Chondrocyte (in vitro differentiated cells): ENCODE measurements around the gene ANKRD33. TPM values are rescaled to one million over a fixed set of nuclear protein-coding genes. Genes with fewer than 3 reads are reported as not detected.

Source experiments
- DNase-seq: peaks from one replicate; pipeline ENCODE4 v3.0.0; 2021; ENCODE audit warnings: mixed read lengths, low spot score
- H3K27ac Mint-ChIP-seq: one replicate; pipeline ENCODE4 v1.8.0; 2021; ENCODE audit warnings: mild to moderate bottlenecking, moderate library complexity, mixed read lengths; ENCODE audit not compliant: unreplicated experiment
- H3K27me3 Mint-ChIP-seq: 2 replicates; pipeline ENCODE4 v1.8.0; 2021; ENCODE audit warnings: low read depth, mixed read lengths
- H3K36me3 Mint-ChIP-seq: 2 replicates; pipeline ENCODE4 v1.8.0; 2021; ENCODE audit warnings: low read depth, mixed read lengths
- H3K4me1 Mint-ChIP-seq: 2 replicates; pipeline ENCODE4 v1.8.0; 2021; ENCODE audit warnings: low read depth, mild to moderate bottlenecking, mixed read lengths
- H3K4me3 Mint-ChIP-seq: one replicate; pipeline ENCODE4 v1.8.0; 2021; ENCODE audit warnings: mild to moderate bottlenecking, moderate library complexity, mixed read lengths; ENCODE audit not compliant: unreplicated experiment
- H3K9me3 Mint-ChIP-seq: 2 replicates; pipeline ENCODE4 v1.8.0; 2021; ENCODE audit warnings: low read depth, mixed read lengths
- CTCF ChIP-seq: fragments of 200-600 bp; sonication (generic); IDR thresholded peaks from 2 replicates; pipeline ENCODE4 v1.5.0; 2021; ENCODE audit warnings: antibody characterized with exemption, mild to moderate bottlenecking, moderate library complexity
- total RNA-seq: library from RNA; stranded (reverse); gene quantifications from 3 replicates; pipeline ENCODE4 v1.2.1, GENCODE V29; 2021

Gene ANKRD33
- total RNA-seq, 1 donor from 2014 or later, result not detected

DNA sequence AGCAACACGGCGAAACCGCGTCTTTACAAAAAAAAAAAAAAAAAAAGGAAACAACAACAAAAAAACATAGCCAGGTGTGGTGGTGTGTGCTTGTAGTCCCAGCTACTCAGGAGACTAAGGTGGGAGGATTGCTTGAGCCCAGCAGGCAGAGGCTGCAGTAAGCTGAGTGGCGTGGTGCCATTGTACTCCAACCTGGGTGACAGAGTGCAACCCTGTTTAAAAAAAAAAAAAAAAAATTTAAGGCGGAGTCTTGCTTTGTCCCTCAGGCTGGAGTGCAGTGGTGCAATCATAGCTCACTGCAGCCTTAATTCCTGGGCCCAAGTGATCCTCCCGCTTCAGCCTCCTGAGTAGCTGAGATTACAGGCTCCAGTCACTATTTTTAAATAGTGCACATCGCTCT lies 21.1 kb upstream of the ANKRD33 start:
- H3K36me3 Mint-ChIP-seq, result no peaks in the 10 kb centered on the region
- no peak overlapping the region for H3K4me3 Mint-ChIP-seq
- peaks cover 11% of the 10 kb centered on the region for H3K27me3 Mint-ChIP-seq
- H3K9me3 Mint-ChIP-seq, result no peaks in the 10 kb centered on the region
- no peak for DNase-seq
- TF ChIP-seq CTCF, result no peak
- peaks cover 26% of the 10 kb centered on the region for H3K4me1 Mint-ChIP-seq
- H3K27ac Mint-ChIP-seq, result no peak overlapping the region

DNA sequence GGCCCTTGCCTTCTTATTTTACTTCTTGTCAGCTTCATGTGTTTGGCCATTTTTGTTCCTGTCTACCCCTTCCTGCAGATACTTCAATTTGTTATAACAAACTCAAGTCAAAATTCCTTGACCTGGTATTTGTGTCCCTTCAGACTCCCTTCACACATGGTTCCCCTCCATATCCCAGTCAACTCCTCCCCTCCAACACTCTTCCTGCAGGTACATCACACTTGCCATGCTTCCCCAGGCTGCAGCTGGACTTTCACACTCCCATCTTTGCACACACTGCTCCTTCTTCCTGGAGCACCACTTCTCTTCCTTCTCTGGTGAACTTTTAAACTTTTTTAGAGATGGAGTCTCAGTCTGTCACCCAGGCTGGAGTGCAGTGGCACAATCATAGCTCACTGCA lies 20.5 kb upstream of the ANKRD33 start:
- no peak for TF ChIP-seq CTCF
- Mint-ChIP-seq H3K9me3 (no peaks in the 10 kb centered on the region), H3K36me3 (no peaks in the 10 kb centered on the region), H3K27ac (no peak overlapping the region), H3K27me3 (peaks cover 11% of the 10 kb centered on the region), H3K4me3 (no peak overlapping the region), H3K4me1 (peaks cover 26% of the 10 kb centered on the region)
- no peak for DNase-seq

DNA sequence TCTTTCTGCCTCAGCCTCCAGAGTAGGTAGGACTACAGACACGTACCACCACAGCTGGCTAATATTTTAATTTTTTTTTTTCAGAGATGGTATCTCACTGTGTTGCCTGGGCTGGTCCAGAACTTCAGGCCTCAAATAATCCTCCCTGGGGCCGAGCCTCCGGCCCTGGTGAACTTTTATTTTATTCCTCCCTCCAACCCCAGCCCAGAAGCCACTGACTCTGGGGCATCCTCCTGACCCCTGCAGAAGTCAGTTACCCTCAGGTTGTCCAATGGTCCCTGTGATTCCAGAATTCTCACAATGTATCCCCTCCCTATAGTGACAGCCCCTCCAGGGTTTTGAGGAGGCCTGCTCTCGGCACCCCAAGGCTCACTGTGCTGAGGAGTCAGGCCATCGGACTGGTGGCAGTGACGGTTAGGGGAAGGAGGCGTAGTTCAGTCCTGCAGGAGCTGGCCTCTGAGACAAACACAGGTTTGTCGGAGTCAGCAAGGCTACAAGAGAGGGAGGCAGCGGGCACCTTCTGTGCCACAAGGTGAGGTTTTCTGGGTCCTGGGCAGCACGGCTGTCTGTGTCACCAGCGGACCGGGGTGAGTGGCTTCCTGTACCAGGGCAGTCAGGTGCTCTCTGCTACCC lies 20.0 kb upstream of the ANKRD33 start:
- TF ChIP-seq CTCF, result no peak
- no peak for DNase-seq
- Mint-ChIP-seq H3K27me3 (peaks cover 11% of the 10 kb centered on the region), H3K9me3 (no peaks in the 10 kb centered on the region), H3K4me1 (peaks cover 26% of the 10 kb centered on the region), H3K27ac (no peak overlapping the region), H3K4me3 (peak overlapping the region; percentile 64), H3K36me3 (no peaks in the 10 kb centered on the region)

DNA sequence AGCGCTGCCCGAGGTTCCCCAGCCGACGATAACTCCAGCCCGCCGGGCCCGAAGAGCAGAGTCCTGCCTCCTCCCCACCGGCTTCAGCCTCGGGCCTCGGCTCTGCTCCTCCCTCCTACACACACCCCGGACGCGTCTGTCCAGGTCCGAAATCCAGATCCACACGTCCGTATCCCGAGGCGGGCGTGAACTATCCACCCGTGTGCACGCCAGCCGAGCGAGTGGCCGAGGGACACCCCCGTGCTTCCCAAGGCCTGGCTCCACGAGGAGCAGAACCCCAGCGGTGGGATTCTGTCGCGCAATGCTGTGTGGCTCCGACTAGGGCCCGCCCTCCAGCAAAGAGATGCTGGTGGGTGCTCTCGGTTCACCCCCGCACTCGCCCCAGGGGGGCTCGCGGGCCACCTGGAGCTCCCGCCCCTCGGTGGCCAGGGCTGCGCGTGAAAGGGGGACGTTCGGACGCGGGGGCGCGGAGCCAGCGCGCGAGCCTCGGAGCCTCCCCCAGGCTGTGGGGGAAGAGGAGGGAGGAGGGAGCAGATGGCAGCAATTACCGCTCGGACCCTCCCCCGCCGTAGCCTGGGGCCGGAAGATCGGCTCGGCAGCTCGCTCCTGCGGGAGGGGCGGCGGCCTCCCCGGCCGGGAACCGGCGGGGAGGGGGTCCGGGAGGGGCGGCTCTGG lies 18.9 kb upstream of the ANKRD33 start:
- Mint-ChIP-seq H3K4me1 (peaks cover 20% of the 10 kb centered on the region), H3K36me3 (no peaks in the 10 kb centered on the region), H3K27me3 (peaks cover 9% of the 10 kb centered on the region), H3K4me3 (peak overlapping the region; percentile 64), H3K27ac (no peak overlapping the region), H3K9me3 (no peaks in the 10 kb centered on the region)
- TF ChIP-seq CTCF, result peak; percentile 33
- DNase-seq, result peak; percentile 78

DNA sequence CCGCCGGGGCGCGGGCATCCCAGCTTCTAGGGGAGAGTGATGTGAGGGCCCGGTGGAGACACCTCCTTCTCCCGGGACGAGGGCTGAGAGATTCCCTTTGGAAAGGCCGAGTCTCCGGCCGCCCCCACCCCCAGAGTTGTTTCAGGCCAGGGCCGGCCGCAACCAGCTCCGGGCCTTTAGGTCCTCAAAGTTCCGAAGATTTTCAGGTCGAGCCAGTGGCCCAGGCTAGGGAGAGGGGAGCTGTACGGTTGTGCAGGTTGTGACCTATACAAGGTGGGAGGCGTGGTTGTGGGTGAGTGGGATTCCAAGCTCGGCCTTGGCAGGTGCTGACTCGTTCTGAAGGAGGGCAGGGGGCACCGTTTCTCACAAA lies 18.4 kb upstream of the ANKRD33 start:
- Mint-ChIP-seq H3K27ac (no peak overlapping the region), H3K4me1 (peaks cover 18% of the 10 kb centered on the region), H3K27me3 (peaks cover 9% of the 10 kb centered on the region), H3K9me3 (no peaks in the 10 kb centered on the region), H3K4me3 (peak overlapping the region; percentile 26), H3K36me3 (no peaks in the 10 kb centered on the region)
- no peak for TF ChIP-seq CTCF
- DNase-seq, result peak; percentile 63
